GM19351 (cell line): ENCODE data around the gene FOXE3.

Experiments used
- ATAC-seq: cut with Tn5 transposase; IDR thresholded peaks from one replicate; pipeline ENCODE4 v1.9.1; 2021; ENCODE audit warnings: mild to moderate bottlenecking, moderate library complexity; ENCODE audit not compliant: unreplicated experiment

FOXE3 gene

DNA sequence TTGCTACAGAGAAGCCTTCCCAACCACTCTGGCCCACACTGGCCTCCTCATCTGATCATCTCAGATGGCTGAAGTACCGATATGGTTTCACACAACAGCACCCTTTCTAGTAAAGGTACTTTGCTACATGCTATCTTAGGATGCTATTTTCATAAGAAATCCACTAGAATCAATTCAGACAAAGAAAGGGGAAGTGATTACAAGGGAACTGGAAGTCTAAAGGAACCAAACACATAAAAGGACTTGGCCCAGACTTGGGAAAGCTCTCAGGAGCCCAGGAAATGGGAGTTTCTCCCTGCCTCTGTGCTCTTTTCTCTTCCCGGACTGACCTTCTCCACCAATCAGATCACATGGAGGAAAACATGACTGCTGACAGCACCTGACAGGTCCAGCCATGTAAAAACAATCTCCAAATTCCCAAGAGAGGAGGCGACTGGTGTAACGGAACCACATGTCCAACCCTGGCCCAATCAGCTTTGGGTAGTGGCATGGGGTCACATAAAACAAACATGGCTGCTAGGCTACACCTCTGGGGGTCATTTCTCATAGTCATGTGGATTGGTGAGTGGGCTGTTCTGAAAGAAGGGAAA, 12.7 kb upstream of the FOXE3 start:
- ATAC-seq: no peak

DNA sequence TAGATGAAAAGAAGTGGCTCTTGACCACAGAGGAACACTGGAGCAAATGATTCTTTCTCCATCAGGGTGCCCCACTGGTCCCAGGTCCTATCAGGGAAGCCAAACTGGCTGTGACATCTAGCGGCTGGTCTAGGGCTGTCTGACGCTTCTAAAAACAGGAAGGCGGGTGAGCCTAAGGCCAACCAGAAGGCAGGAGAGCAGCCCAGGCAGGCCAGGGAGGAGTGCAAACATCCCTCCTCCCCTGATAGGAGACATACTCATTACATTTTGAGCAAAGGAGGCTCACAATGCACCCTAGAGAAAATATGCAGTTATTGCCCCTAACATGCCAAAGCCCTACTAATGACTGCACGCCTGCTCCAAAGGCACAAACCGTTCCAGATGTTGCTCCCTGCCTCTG, 10.4 kb upstream of the FOXE3 start:
- no peak for ATAC-seq

DNA sequence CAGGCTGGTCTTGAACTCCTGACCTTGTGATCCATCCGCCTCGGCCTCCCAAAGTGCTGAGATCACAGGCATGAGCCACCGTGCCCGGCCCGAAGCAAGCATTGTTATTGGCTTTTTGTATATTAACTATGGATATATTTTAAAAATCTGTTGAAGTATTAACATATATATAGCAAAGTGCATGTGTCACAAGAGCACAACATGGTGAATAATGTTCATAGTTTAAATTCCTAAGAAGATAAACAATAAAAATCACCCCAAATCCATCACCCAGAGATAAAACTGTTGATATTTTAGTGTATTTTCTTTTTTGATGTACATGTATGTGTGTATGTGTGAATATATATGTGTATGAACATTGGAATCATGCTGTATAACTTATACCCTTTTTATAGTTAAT, 9.1 kb upstream of the FOXE3 start:
- no peak for ATAC-seq

DNA sequence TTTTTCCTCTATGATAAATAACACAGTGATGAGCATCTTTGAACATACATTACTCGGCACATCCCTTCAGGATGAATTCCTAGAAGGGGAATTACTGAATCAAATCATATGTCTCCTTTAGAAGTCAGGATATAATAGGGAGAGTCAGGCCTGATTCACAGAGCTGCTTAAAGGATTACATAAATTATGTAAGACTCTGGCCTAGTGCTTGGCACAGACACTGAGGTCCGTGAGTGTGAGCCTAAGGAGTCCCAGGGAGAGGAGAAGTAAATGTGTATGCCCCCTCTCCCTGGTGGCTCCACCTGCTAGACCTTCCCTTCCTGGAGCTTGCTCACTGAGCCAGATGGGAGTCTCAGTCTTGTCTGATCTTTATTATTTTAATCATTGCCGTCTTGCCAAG, 8.6 kb upstream of the FOXE3 start:
- no peak for ATAC-seq

DNA sequence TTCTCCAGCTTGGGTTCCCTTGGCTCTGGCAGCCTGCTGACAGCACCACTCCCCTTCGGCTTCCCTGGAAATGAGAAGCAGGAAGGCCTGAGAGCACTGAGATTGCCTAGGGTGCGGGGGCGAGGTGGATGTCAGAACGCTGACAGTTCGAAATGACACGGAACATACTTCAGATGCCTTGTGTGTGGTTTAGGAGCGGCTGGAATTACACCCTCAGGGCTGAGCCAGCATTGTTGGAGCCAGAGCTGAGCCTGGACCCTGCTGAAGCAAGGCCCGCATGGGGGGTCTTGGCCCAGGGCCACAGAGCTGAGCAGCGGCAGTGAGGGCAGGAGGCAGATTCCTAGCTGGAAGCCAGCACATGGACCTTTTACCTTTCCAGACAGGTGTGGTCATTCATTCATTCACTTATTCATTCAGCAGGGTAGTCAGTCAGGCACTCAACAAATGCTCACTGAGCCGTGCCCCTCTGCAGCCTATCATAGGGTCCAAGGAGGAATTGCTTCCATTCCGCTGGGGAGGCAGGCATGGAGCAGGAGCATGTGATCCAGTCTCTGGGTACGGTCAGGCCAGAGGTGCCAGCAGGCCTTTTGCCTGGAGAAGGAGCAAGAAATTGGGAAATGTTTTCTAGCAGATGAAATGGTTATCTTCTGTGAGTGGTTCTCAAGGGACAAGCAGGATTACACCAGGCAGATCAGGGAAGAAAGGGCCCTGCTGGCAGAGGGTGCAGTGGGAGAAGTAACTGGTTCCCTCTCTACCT, 6.6 kb upstream of the FOXE3 start:
- ATAC-seq: no peak

DNA sequence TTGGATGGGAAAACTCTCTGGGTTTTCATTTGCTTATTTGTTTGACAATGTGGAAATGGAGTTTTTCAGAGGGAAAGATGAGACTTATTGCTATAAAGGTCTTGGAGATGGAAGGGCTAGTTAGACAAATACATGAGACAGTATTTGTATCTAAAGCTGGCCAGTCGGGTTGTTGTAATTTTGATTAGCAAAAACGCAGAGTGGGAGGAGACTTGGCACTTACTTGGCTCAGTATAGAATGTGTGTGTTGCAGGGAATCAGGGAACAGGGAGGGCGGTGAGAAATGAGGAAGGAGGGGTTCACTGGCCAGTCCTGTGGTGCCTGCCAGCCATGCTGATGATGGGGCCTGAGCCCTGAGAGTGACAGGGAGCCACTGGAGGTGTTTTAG, 6.0 kb upstream of the FOXE3 start:
- ATAC-seq: no peak

DNA sequence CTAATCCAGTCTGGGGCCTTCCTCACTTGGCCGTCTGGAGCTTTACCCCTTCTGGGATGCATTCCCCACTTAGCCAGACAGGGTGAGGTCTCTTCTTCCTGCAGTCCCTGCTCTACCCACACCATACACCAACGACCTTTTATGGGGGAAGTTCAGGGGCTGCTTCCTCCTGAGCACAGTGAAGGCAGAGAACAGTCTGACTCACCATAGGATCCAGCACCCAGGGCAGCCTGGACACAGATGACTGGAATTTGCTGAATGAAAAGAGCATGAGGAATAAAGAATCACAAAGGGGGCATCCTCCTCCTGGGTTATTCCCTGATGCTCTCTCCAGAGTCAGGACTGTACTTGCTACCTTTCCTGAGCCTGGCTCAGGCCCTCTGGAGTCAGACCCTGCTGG, 4.6 kb upstream of the FOXE3 start:
- no peak for ATAC-seq

DNA sequence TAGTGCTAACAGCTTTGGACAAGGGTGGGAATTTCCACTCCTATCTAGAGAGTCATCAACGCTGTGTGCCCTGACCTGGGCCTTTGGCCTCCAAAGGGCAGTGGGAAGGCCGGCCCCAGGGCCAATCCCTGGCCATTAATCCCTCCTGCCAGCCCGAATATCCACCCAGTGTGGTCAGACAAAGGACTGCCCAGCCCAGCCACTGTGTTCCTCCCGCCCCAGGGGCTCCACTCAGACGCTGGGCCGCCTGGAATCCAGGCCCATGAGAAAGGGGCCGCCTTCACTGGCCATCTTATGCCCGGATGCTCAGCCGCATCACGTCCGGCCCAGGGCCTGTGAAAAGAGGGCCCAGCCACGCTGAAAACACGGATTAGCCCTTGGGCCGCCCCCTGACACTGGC, 3.6 kb upstream of the FOXE3 start:
- no peak for ATAC-seq

DNA sequence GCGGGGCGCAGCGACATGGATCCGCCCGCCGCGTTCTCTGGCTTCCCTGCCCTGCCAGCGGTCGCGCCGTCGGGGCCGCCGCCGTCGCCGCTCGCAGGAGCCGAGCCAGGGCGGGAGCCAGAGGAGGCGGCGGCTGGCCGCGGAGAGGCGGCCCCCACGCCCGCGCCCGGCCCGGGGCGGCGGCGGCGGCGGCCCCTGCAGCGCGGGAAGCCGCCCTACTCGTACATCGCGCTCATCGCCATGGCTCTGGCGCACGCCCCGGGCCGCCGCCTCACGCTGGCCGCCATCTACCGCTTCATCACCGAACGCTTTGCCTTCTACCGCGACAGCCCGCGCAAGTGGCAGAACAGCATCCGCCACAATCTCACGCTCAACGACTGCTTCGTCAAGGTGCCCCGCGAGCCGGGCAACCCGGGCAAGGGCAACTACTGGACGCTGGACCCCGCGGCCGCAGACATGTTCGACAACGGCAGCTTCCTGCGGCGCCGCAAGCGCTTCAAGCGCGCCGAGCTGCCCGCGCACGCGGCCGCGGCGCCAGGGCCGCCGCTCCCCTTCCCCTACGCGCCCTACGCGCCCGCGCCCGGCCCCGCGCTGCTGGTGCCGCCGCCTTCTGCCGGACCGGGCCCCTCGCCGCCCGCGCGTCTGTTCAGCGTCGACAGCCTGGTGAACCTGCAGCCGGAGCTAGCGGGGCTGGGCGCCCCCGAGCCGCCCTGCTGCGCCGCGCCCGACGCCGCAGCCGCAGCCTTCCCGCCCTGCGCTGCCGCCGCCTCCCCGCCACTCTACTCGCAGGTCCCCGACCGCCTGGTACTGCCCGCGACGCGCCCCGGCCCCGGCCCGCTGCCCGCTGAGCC, 459 bp downstream of the FOXE3 start:
- ATAC-seq: no peak

DNA sequence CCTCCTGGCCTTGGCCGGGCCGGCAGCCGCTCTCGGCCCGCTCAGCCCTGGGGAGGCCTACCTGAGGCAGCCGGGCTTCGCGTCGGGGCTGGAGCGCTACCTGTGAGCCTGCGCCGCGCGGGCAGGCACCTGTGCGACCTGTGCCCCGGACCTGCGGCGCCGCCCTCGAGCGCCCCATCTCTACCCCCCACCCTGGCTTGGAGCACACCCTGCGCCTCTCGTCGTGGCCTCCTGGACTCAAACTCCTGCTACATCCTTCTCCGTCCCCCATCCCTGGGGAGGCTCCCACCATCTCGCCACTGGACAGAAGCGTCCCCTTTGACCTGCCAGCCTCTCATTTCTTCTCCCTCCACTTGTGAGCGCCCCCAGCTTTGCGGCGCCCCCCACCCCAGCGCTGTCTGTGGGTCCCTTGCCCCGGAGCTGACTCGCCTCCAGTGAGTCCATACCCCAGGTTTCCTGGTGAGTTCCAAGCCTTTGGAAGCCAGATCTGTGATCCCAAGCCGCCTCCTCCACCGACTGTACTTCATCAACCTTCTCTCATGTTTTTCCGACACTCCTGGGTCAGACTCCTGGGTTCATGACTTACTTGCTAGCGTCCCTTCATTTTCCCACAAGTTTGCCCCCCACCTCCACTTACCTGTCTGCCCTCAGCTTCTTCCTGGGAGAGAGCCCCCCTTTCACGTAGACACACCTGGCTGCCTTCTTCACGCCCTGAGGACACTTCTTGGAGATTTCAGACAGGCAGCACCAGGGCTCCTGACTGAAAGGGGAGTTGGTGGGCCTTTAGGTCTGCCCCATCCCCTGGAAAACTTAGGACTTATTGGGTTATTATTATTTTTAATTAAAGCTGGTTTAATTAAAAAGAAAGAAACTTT, 1.3 kb downstream of the FOXE3 start:
- no peak for ATAC-seq

DNA sequence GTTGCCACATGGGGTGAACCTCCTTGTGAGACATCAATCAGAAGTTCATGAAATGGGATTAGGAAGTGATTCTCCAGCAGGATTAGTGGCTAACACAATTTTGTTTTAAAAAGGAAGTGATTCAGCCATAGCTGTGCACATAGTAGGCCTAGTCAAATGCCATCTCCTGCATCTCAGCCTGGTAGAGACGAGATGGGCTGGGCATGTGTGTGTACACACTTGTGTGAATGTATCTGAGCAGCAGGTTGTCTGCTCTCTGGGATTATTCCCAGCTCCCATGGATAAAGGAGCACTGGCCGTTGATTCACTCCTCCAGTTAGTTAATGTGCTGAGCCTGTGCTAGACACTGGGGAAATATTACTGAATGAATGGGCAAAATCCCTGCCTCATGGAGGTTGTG, 2.0 kb downstream of the FOXE3 start:
- ATAC-seq: no peak

DNA sequence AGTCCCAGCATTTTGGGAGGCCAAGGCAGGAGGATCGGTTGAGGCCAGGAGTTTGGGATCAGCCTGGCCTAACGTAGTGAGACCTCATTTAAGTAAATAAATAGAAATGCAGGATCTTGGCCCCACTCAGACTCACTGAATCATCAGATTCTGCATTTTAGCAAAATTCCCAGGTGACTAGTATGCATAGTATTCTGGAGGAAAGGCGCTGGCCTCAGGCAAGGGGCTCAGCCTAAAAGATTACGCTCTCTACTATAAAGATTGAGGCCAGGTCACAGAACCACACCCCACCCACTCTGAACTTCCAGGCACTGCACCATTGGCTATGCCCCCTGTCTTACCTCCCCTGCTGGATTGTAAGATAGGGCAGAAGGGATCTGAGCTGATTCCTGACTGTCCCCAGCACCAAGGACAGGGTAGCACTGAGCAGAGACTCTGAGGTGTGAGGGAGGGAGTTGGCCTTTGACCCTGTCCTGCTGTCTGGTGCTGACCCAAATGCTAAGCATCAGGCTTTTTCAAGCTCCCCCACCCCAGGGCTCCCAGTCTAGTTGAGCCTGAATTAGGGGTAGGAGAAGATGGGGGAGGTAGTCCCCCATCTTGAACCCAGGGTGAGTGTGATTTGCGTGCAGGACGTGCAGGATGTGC, 2.7 kb downstream of the FOXE3 start:
- ATAC-seq: no peak

DNA sequence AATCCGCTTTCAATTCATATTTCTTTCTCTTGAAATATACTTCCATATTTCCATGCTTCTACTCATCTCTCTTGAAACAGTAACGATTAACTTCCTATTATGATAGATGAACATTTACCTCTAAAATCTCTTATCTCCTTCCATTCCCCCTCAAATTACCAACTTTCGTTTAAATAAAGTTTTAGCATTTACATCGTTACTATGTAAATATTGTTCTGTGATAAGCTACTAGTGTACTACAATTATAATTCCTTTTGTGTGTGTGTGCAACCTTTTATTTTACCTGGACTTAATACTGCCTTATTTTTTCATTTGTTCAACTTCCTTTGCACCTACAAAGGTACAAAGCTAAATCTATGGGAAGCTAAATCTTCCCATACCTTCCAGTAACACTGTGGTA, 4.5 kb downstream of the FOXE3 start:
- no peak for ATAC-seq

DNA sequence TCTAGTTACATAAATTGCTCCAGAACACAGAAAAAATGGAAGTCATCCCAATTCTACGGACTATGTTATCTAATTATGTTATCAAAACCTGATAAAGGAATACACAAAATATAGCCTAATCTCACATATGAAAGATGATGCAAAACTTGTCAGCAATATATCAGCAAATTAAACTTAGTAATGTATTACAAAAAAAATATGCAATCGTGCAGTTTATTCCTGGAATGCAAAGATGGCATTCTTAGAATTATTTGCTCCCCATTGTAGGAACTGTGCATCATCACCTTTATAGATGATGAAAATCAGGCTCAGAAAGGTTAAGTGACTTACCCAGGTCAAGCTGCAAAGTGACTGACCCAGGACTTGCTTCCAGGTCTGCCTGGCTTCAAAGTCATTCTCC, 7.8 kb downstream of the FOXE3 start:
- ATAC-seq: no peak

DNA sequence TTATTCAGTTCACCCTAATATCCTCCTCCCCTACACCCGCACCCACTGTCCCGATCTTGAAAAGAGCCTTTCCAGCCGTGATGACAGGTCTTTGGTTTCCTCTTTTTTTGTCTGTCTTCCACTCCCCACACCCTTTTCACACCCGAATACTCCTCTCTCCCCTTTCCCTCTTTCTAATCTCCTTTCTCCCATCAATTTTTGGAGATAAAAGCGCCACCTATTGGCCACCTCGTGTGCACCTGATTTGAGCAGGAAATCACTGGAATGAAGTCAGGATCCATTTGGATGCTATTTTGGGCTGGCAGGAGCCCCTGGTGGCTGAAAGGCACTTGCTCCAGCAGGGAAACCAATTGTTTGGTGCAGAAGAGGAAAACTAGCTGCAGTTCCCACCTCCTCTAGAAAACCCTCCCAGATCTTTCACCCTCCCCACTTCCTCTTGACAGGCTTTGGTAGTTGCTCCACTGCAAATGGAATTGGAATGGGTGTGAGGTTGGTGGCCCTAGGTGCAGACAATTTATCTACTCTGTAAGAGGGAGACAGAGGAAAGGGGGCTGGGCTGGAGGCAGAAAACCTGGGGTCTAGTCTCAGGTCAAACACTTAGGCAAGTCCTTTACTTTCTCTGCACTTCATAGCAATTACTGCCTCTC, 8.4 kb downstream of the FOXE3 start:
- ATAC-seq: no peak

DNA sequence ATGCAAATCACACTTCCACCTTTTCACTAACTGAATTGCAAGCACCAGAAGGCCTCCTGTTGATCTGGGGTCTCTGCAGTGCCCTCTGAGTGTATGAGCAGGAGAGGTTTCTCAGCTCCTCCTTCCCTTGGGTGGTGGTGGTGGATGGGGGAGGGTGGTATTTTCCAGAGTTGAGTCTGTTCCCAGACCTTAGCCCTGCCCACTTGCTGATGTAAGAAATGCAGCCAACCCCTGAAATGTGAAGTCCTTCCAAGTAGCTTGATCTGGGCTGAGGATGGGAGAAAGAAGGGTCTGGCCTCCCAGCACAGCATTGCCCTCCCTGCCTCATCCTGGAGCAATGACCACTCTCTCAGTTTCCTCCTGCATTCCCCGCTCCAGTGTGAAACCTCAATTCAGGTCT, 15.4 kb downstream of the FOXE3 start:
- ATAC-seq: no peak

DNA sequence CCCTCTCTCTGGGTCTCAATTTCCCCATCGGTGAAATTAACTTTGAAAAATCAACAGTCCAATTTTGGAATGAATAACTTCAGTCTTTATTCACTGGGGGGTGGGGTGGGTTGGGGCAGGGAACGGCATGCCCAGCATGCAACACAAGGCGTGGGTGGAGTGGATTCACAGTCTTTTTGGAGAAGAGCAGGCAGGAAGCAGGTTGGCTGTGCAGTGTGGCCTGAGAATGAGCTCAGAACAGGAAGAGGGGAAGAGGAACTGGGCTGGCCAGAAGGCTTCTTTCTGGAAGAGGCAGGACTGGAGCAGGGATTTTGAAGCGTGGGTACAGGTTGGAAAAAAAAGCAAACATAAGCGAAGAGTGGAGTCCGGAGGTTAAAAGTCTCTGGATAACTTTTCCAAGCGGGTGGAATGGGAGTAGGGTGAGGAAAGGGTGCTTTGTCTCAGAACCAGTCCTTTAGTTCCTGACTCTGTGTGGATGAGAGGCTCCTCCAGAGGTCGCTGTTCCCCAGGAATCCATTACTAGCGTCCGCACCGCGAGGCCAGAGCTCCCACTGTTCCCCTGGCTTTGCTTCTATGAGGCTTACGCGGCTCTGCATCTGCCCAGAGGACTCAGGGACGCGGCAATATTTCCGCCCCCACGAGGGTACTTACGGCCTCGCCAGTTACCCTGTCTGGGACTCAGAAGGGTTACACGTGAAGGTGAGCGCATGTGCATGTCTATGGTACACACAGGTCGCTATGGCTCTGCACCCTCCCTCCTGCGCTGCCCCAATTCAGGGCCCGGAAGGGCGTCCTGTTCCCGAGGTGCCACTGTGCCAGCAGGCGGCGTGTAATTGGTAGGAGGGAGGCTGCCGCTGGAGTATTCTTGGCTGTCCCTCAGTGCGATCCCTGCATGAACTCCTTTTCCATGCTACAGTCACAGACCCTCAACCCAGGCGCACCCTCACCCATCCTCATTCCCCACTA, 16.3 kb downstream of the FOXE3 start:
- no peak for ATAC-seq

DNA sequence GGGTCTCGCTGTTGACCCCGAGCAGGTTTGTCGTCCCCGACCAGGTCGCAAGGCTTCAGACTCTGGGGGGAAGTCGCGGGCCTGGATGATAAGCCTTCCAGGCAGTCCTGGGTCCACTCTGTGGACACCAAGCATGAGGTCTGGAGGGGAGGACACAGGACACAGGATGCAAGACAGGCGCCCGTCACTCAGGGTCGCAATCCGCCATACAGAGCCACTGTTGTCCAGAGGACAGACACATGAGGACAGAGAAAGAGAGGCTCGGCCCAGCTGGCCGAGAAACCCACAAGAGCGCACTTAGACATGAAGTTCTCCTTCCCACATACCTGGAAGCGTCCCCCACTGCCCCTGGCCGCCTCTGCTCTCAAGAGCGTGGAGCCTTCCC, 16.9 kb downstream of the FOXE3 start:
- no peak for ATAC-seq

DNA sequence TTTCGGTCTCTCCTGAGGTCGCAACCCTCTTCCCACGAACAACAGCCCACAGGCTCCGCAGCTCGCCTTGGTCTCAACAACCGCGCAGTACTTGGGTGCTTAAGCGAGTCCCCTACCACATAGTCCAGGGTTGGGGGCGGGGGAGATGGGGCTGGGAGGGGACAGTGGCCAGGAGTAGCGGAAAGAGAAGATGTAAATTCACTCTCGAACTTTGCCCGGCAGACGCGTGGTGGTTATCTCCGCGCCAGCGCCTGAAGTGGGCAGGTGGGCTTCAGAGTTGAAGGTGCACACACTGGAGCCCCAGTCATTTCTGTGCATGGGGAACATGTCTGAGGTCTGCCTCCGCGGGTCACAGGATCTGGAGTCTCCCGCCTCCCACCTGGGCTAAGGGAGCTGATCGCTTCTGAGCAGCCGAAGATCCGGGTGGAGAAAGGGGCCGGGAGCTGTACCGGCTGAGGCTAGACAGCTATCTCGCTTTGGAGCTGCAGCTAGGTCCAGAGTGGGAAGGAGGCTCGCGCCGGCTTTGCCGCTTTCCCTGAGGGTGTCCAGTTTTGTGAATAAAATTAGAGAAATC, 17.5 kb downstream of the FOXE3 start:
- ATAC-seq: no peak
